ENCODE data around the gene RBP5.
A peak's percentile ranks its signal among the peaks of the same experiment; 100 is the strongest.

Gene RBP5

DNA sequence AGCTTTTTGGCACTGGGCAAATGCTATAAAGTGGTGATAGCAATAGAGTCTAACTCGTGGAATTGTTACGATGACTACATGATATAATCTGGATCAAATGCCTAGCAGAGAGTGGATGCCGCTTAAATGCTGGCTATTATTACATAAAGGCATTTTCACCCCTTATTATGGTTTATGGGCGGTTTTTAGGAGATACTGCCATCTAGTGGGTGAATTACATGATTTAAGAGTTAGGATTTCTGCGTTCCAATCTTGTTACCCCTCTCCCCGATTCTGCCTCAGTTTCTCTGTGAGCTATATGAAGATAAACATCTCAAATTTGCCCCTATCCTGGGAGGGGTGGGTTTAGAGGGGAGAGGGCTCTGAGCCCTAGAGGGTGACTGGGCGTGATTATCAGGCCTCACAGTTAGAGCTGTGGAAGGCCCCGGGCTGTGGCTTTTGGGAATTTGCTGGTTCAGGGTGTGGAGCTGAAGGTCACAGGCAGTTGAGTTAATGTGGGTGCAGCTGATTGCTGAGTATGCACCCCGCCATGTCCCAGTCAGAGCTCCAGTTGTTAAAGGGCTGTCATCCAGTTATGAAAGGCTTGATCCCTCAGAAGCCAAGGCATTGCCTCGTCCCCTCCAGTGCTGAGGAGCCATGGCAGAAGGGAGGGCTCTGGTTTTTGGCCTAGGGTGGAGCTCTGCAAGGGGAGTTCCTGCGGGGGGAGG is 15.9 kb upstream of the RBP5 start:
- DNase-seq, result no peak

GRCh38 chr12:7143564-7143963 is 14.9 kb upstream of the RBP5 start:
- no peak for DNase-seq

DNA sequence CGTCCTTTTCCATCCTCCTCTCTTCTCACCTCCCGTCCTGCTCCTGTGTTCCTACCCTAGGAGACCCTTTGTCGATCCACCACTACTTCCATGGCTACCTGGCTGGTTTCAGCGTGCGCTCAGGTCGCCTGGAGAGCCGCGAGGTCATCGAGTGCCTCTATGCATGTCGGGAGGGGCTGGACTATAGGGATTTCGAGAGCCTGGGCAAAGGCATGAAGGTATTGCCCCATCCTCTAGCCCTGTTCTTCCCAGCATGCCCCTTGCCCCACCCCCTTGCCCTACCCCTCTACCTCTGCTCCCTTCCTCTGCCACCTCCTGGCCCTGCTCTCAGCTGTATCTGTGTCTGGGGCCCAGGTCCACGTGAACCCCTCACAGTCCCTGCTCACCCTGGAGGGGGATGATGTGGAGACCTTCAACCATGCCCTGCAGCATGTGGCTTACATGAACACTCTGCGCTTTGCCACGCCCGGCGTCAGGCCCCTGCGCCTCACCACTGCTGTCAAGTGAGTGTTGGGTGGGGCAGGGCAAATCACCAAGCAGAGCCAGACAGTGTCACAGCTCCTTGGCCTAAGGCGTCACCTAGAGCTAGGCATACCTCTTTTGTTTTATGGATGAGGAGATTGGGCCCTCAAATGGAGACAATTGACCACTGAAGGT is 14.2 kb upstream of the RBP5 start:
- DNase-seq, result no peak

DNA sequence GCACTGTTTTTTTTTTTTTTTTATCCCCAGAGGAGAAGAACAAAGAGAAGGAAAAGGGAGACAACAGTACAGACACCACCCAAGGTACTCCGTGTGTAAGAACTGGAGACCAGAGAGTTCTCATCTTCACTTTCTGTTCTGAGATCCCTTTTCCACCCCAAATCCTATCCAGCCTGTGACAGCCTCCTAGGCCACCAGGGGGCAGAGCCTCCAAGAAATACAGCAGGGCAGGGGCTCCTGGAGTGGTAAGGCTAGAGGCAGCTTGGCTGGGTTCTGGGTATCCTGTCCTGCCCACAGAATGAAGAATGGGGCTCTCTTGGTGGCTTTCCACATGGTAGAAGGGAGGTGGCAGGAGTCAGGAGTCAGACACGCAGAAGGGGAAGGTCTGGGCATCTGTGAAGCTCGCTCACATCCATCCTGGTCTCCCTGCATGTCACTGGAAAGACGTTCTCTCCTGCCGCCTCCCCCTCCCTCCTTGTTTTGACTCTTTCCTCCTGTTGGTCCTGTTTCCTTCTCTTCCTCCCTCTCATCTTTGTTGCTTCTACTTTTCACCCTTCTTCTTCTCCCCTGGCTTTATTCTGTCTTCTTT is 13.5 kb upstream of the RBP5 start:
- peak; percentile 59 for DNase-seq

DNA sequence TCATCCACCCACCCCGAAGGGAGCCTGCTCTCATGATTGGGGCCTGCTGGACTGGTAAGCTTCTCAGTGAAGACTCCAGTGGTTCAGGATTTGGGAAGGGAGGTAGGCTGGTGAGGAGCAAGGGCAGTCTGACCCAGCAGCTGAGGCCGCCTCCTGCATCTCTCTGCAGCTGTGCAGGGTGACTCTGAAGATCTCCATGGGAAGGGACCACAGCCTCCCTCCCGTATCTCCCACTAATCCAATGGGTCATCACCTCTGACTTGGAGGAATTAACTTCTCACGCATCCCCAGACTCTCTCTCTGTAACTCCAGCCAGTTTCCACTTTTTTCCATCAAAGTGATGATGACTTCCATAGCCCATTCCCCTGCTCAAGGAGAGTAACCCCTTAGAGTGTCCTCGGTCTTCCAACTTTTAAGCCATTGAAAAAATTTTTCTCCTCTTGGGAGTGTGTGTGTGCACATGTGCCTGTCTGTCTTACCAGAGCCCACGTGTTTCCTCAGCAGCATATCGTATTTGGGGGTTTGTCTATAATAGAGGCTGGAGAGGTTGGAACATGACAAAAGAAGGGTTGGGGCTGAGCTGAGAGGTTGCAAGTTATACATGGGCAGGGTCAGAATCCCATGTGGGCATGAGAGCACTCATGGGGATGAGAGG is 12.8 kb upstream of the RBP5 start:
- no peak for DNase-seq

GRCh38 chr12:7139200-7139599 is 10.5 kb upstream of the RBP5 start:
- no peak for DNase-seq

- no peak for DNase-seq
Observed at GRCh38 chr12:7137908-7138307, 9.2 kb upstream of the RBP5 start.

- DNase-seq, result no peak
Observed at GRCh38 chr12:7136676-7137075, 8.0 kb upstream of the RBP5 start.

GRCh38 chr12:7136071-7136470 is 7.4 kb upstream of the RBP5 start:
- DNase-seq, result no peak

DNA sequence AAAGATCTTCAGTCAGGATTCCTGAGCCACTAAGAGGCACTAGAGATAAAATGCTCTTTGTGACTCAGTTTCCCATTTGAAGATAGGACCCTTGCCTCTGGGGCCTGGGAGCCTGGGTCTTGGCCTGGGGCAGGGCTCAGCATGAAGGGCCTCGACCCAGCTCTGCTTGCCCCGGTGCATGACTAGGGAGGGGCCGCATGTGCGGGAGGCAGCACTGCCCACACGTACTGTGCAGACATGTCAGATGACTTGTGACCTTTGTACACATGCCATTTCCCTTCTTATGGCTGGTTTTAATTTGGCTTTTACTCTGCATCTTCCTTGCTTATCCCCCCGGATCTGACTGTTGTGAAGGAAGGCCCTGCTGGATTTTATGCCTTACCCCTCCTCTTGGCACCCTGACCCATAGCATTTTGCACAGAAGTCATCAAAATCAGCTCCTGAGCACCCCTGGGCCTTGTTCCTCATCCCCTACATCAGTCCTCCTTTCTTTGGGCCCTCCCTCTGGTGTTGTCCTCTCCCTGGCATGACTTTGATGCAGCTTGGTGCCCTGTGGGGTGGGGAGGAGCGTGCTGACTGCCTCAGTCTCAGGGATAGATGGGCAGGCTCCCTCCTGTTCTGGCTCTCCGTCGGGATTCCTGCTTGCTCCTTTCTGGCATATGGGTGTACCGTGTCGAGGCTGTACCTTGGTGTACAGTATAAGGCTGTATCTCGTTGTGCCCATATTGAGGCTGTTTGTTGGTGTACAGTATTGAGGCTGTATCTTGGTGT is 5.9 kb upstream of the RBP5 start:
- DNase-seq, result no peak

DNA sequence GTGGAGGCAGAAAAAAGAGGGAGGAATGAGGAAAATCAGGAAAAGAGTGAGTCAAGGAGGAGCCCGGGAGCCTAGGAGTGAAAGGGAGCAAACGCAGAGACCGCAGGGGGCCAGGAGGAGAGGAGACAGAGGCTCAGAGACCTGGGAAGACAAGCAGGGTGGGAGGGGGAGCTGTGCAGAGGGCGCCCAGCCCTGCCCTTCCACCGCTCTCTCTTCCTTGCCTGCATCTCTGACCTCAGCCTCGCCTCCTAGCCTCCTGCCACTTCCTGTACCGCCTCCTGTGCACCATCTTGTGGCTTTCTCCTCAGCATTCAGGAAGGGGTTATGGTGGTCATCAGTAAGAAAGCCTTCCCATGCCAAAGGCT is 2.8 kb upstream of the RBP5 start:
- no peak for DNase-seq

DNA sequence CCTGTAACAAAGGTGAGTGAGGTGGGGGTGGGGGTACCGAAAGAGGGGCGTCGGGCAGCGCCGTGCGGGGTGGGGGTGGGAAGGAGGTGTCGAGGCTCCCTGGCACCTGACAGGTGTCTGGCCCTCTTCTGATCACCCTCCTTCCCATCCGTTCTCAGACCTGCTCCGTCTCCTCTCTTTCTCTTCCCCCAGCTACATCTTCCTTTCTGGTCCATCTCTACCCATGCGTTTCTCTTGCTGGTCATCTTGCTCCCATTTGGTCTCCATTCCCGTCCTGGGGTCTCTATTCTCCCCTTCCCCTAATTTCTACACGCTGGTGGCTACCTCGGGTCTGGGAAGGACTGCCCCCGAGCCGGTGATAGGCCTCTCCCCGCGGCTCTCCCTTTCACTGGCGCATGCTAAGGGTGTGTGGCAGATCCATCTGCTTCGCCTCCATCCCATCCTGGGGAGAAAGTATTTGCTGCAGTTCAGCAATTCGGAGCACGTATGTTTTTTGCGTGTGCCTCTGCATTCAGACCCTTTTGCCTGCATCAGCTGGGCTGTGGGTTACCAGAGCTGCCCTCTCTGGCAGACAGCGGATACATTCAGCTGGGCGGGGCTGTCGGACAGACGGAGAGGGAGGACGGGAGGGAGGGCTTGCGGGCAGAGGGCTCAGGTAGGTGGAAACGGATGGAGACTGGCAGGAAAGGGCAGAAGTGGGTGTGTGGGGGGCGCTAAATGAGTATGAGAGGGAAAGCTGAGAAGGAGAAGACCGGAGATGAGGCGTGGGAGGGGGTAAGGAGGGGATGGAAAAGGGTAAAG is 2.2 kb upstream of the RBP5 start:
- peak; percentile 46 for DNase-seq

GRCh38 chr12:7129872-7130691 is 1.4 kb upstream of the RBP5 start, which contains the start of gene CLSTN3:
CLSTN3 (plus strand) TSS chr12:7130371; CDS start chr12:7130649, 278 bp downstream.
- DNase-seq, result peak; percentile 84

DNA sequence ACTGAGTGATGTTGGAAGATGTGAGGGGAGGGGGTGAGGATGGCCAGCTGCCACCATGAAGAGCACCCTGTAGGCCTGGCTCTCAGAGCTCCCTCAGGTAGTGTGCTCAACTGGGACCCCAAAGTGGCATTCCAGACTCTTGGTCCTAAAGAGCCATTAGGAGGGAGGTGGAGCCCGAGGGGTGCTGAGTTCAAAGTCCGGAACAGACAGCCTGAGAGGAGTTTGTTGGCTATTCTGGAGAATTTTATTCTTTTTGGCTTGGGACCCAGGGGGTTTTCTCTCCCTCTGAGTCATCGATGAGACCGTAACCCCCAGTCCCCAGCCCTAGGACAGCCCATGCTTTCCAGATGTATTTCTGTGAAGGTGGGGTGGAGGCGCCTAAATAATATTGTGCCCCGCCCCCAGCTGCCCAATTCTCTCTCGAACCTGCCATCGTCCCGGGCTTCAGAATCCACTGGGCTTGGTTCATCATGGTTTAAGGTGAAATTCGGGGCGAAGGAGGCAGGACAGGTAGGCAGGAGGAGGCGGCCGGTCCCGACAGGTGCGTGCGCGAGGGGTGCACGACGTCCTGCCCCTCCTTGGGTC is 690 bp upstream of the RBP5 start:
- no peak for DNase-seq

GRCh38 chr12:7127916-7128626 is 618 bp downstream of the RBP5 start:
- DNase-seq, result no peak

DNA sequence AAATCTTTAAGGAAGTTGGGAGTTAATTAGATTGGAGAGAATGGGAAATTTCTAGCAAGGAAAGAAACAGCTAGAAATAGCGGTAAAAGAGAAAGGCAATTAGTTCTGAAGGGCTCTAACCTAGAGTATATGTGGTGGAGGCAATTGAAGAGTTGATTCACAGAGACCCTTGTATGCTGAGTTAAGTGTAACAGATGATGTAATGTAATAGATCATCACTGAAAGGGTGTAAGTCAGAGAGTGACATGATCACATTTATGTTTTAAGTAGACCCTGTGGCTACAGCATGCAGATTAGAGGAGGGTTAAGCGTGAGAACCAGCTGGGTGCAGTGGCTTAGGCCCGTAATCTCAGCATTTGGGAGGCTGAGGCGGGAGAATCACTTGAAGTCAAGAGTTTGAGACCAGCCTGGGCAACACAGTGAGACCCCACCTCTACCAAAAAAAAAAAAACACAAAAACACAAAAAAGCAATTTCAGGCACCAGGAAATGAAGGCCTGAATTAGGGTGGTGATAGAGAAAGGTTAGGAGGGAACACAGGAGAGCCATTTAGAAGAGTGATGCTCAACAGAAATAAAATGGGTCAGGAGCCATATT is 3.0 kb downstream of the RBP5 start:
- DNase-seq, result no peak

GRCh38 chr12:7123806-7124522 is 4.7 kb downstream of the RBP5 start:
- no peak for DNase-seq

DNA sequence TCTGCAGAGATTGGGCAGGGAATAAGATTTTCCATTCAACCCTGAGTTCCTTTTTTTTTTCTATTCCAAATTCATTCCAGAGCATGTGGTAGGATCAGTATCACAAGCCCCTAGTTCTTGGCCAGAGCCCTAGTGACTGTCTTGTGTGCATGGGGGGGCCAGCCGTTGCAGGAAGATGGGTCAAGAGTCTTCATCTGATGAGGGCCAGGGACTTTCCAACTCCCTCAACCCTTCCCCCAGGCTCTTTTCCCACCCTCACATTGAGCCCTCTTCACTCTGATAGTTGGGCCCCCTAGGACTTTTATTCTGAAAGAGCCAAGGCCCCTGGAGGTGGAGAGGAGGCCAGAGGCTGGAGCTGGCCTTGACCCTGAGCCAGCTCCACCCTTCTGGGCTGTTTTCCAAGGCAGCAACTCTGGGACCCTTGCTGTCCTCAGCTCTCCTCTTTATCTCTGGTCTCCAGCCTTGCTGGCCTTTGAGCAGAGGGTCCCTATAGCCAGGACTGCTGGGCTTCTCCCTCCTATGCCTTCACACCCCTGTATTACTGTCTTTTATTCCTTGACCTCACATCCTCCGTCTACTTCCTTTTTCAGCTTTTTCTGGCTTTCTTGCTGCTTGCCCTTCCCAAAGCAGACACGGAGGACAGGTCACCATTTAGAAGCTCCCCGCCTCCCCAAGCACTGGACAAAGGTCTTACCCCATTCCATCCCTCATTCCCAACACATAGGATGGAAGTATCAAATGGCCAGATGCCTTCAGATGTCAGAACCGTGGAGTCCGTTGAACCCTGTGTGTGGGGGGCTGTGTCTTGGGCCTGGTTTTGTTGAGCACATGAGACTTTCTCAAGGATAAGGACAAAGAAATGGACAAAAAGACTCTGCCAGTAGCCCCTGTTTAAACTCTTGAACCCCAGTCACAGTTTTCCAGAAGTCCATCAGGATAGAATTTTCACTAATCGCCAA is 5.6 kb downstream of the RBP5 start:
- DNase-seq, result no peak

Measured in stimulated activated CD4-positive, alpha-beta T cell treated with anti-CD3 and anti-CD28 coated beads, Interleukin-4, amount 100 ng/mL, for 1 hour (primary cell).